Measurements from ENCODE around the gene NIF3L1. TPM values are rescaled to one million over a fixed set of nuclear protein-coding genes. Genes with fewer than 3 reads are reported as not detected.

Gene NIF3L1
- total and polyA plus RNA-seq, 9 of the 15 experiments (the other 6 are each of a cell fraction or from before 2014, with no cell fraction given), result 26.7 to 89.5 (median 45.6) TPM

DNA sequence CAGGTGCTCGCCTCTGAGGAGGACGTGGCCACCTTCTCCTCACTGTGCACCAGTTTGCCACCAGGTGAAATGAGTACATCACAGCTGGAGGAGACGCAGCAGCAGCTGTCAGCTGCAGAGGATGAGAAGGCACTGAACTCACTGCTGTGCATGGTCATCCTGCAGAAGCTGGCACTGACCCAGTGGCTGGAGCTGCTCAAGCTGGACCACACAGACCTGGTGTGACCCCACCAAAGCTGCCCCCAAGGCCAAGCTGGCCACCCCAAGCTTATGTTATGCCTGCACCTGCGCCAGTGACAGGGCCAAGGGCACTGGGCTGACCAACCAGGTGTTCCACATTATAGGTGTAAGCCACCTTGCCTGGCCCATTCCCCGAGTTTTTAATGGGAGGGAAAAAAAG is 44.0 kb upstream of the NIF3L1 start:
- ChIA-PET POLR2A (interaction anchor here (1.1 to 1.5 kb wide), 3 partner anchors 11 to 31 kb away, joined by 4 to 12 read pairs (median 5); no protein-coding TSS in a partner anchor), CTCF (ENCODE audit: low intra/inter-chr PET ratio) (no interaction called here)
- no peak overlapping the region for H3K4me3 ChIP-seq
- no peaks in the 10 kb centered on the region for H3K79me2 ChIP-seq (ENCODE audit: control insufficient read depth, insufficient read depth, low read length)
- DNase-seq (ENCODE audit: extremely low read depth in 1 of 4, low spot score in 3 of 4), result no peak
- 49% methylated on average over 5 of the region's 5 CpGs for WGBS (ENCODE audit: insufficient coverage, low coverage, missing lambda C conversion rate)
- no peak overlapping the region for H3K27ac ChIP-seq (ENCODE audit: extremely low read depth, low read depth, low read length)
- ATAC-seq, result no peak; the same call in 2 of the 3 replicates
- BruUV-seq (replicated peaks), result no TSS peak
- TF ChIP-seq NR2C2 (CRISPR knock-in tag; IDR thresholded peaks at IDR 0.05) (no peak), NR2C2 (tag; IDR thresholded peaks at IDR 0.05) (no peak), RBM34 (IDR thresholded peaks at IDR 0.05; ENCODE audit: borderline replicate concordance, insufficient read depth, low read length) (no peak), ZNF507 (tag; conservative IDR thresholded peaks at IDR 0.05) (no peak), FOXM1 (IDR thresholded peaks at IDR 0.05; ENCODE audit: low read depth) (no peak), FOXM1 (CRISPR knock-in tag; IDR thresholded peaks at IDR 0.05; ENCODE audit: low read depth) (no peak), ZNF778 (CRISPR knock-in tag; IDR thresholded peaks at IDR 0.05) (no peak), HIVEP1 (CRISPR knock-in tag; IDR thresholded peaks at IDR 0.05) (no peak), PHB2 (IDR thresholded peaks at IDR 0.05; ENCODE audit: low read depth) (no peak), ZNF232 (CRISPR knock-in tag; IDR thresholded peaks at IDR 0.05) (no peak), SREBF2 (CRISPR knock-in tag; IDR thresholded peaks at IDR 0.05) (no peak), ZNF408 (CRISPR knock-in tag; IDR thresholded peaks at IDR 0.05; ENCODE audit: low read depth) (no peak), TEAD4 (IDR thresholded peaks at IDR 0.05; ENCODE audit: low read length) (no peak), TEAD4 (CRISPR knock-in tag; IDR thresholded peaks at IDR 0.05; ENCODE audit: borderline replicate concordance) (no peak), KLF16 (IDR thresholded peaks at IDR 0.05) (no peak), LEF1 (IDR thresholded peaks at IDR 0.05) (no peak), CBX3 (IDR thresholded peaks at IDR 0.05; ENCODE audit: borderline replicate concordance in 1 of 2, low read length in 2 of 2) (no peak), NCOA6 (IDR thresholded peaks at IDR 0.05) (no peak), NFXL1 (CRISPR knock-in tag; IDR thresholded peaks at IDR 0.05) (no peak)
- TF ChIP-seq, protein P1, sequence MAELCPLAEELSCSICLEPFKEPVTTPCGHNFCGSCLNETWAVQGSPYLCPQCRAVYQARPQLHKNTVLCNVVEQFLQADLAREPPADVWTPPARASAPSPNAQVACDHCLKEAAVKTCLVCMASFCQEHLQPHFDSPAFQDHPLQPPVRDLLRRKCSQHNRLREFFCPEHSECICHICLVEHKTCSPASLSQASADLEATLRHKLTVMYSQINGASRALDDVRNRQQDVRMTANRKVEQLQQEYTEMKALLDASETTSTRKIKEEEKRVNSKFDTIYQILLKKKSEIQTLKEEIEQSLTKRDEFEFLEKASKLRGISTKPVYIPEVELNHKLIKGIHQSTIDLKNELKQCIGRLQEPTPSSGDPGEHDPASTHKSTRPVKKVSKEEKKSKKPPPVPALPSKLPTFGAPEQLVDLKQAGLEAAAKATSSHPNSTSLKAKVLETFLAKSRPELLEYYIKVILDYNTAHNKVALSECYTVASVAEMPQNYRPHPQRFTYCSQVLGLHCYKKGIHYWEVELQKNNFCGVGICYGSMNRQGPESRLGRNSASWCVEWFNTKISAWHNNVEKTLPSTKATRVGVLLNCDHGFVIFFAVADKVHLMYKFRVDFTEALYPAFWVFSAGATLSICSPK (IDR thresholded peaks at IDR 0.05; ENCODE audit: borderline replicate concordance), result no peak
- H3K4me2 ChIP-seq (ENCODE audit: insufficient read depth, low read length), result no peak overlapping the region
- H3K36me3 ChIP-seq (ENCODE audit: control insufficient read depth, insufficient read depth, low read length), result no peaks in the 10 kb centered on the region
- H3K27me3 ChIP-seq (ENCODE audit: control insufficient read depth in 2 of 2, insufficient read depth in 2 of 2, low read length in 2 of 2), result no peaks in the 10 kb centered on the region
- peaks cover 0 to 10% of the 10 kb centered on the region in 2 experiments; a peak in 2 of 5 replicates for H3K4me1 ChIP-seq (replicated peaks in 1 of 2; ENCODE audit: control insufficient read depth in 2 of 2, insufficient read depth in 2 of 2, low read length in 2 of 2)
- H2AFZ ChIP-seq (ENCODE audit: low read depth, low read length), result no peak overlapping the region
- no peaks in the 10 kb centered on the region for H3K9me1 ChIP-seq (ENCODE audit: control insufficient read depth, insufficient read depth, low read length)
- H3K9me3 ChIP-seq (replicated peaks; ENCODE audit: control insufficient read depth, insufficient read depth, low read depth, low read length), result no peaks in the 10 kb centered on the region
- no peak overlapping the region for H3K9ac ChIP-seq (ENCODE audit: insufficient read depth in 1 of 2, low read depth in 2 of 2, low read length in 2 of 2)
- in situ Hi-C loops (cut with MboI) (no loop called here), intact Hi-C loops (cut with micrococcal nuclease) (no loop called here)
- H4K20me1 ChIP-seq (replicated peaks; ENCODE audit: control insufficient read depth, insufficient read depth, low read length), result no peaks in the 10 kb centered on the region
- FAIRE-seq, result no peak

Data from K562 (cell line).